Spleen (tissue), 7 donors: ENCODE data around the gene HEG1.

Experiments
- CTCF ChIP-seq, 11 experiments: fragments of 200-600 bp in 7 of 11; fragments of 450-650 bp in 4 of 11; sonication (generic) in 4 of 11; IDR thresholded peaks in 8 of 11; conservative IDR thresholded peaks in 3 of 11; 1 replicate in 7 of 11; 2 replicates in 4 of 11; pipeline versions ENCODE4 v1.4.0 to v1.8.0; 2016 to 2021; ENCODE audit warnings: antibody characterized with exemption in 11 of 11, inconsistent platforms in 4 of 11, mild to moderate bottlenecking in 1 of 11
- POLR2AphosphoS5 ChIP-seq, 3 donors: sonication (generic); formaldehyde crosslinking; IDR thresholded peaks; one replicate each; pipeline ENCODE4 v1.5.1; 2017; ENCODE audit warnings: antibody characterized with exemption in 3 of 3
- donor health status: DM: no; HTN: no; CAD: no; lungs with moderate emphysema.
- donor health status: DM: no; HTN: no; CAD: no.
- donor health status: DM: no; HTN: no; CAD: no.

- no peak for TF ChIP-seq CTCF (IDR thresholded peaks at IDR 0.05 in 8 of 11, conservative IDR thresholded peaks at IDR 0.05 in 3 of 11)
- no peak for TF ChIP-seq POLR2AphosphoS5 (IDR thresholded peaks at IDR 0.05)
These were observed 95.1 kb downstream of the HEG1 start for GRCh38 chr3:124960698-124961097.
